Activated CD4-positive, alpha-beta memory T cell treated with anti-CD3 and anti-CD28 coated beads for 36 hours (primary cell): ENCODE measurements around the gene CIB4. TPM values are rescaled to one million over a fixed set of nuclear protein-coding genes. Genes with fewer than 3 reads are reported as not detected.

Experiments
- CTCF ChIA-PET: fragments of 350-600 bp; sonication (Branson Sonifier 250); formaldehyde crosslinking; loops from one replicate; lab custom pipeline; 2021; ENCODE audit warnings: antibody characterized with exemption, inconsistent platforms; lab: Charles Lee
- POLR2A ChIA-PET: fragments of 350-600 bp; sonication (Branson Sonifier 250); formaldehyde crosslinking; loops from one replicate; lab custom pipeline; 2021; ENCODE audit warnings: antibody characterized with exemption; lab: Charles Lee
- DNase-seq: peaks from one replicate; pipeline ENCODE4 v3.0.0-alpha.2; 2020
- H3K27ac Mint-ChIP-seq: one replicate; pipeline ENCODE4 v1.8.0; 2021; ENCODE audit warnings: mixed read lengths
- H3K27me3 Mint-ChIP-seq: one replicate; pipeline ENCODE4 v1.8.0; 2021; ENCODE audit warnings: mixed read lengths
- H3K36me3 Mint-ChIP-seq: one replicate; pipeline ENCODE4 v1.8.0; 2021; ENCODE audit warnings: mixed read lengths
- H3K4me1 Mint-ChIP-seq: one replicate; pipeline ENCODE4 v1.8.0; 2021; ENCODE audit warnings: low read depth, mixed read lengths
- H3K4me3 Mint-ChIP-seq: one replicate; pipeline ENCODE4 v1.8.0; 2021; ENCODE audit warnings: mild to moderate bottlenecking, mixed read lengths
- H3K9me3 Mint-ChIP-seq: one replicate; pipeline ENCODE4 v1.8.0; 2021; ENCODE audit warnings: mixed read lengths
- intact Hi-C: fragments of 100-400 bp; cut with micrococcal nuclease; formaldehyde crosslinking; loops from one replicate; pipeline ENCODE4 v1.15.1; 2023
- total RNA-seq, 2 experiments: library from RNA; stranded (reverse); gene quantifications; one replicate each; pipeline ENCODE4 v1.2.3, GENCODE V29; 2021

The CIB4 gene
- total RNA-seq, 2 experiments from 2014 or later: not detected

- H3K36me3 Mint-ChIP-seq: no peaks in the 10 kb centered on the region
These were observed 8.2 kb upstream of the CIB4 start for GRCh38 chr2:26649322-26649721.

DNA sequence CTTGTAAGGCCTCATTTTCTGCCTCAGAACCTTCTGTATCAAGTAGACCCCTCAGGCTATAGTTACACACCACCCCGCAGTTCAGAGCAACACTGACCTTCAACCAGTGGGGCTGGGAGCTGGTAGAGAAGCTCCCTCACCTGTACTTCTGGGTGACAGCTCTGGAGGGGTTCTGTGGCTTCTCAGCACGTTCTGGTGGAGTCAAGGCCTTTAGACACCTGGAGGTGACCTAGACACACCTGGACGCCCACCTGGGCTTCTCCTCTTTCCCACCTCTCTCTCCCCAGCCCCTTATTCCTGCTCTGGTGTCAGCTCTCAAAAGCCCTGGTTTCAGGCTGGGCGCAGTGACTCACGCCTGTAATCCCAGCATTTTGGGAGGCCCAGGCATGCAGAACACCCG, 7.3 kb upstream of the CIB4 start:
- Mint-ChIP-seq H3K27me3 (peaks cover 21% of the 10 kb centered on the region), H3K4me1 (no peaks in the 10 kb centered on the region), H3K36me3 (no peaks in the 10 kb centered on the region), H3K27ac (no peak overlapping the region), H3K9me3 (no peaks in the 10 kb centered on the region), H3K4me3 (no peak overlapping the region)
- intact Hi-C loops: no loop called here
- POLR2A ChIA-PET: no interaction called here
- CTCF ChIA-PET: no interaction called here
- no peak for DNase-seq

More at GRCh38 chr2:26649322-26649721, 8.2 kb upstream of the CIB4 start:
- intact Hi-C loops: no loop called here
- no peak overlapping the region for H3K4me3 Mint-ChIP-seq
- H3K9me3 Mint-ChIP-seq: no peaks in the 10 kb centered on the region
- peaks cover 16% of the 10 kb centered on the region for H3K27me3 Mint-ChIP-seq
- no peak for DNase-seq
- ChIA-PET CTCF (no interaction called here), POLR2A (no interaction called here)
- no peaks in the 10 kb centered on the region for H3K4me1 Mint-ChIP-seq
- H3K27ac Mint-ChIP-seq: no peak overlapping the region

- Mint-ChIP-seq H3K4me1 (no peaks in the 10 kb centered on the region), H3K4me3 (no peak overlapping the region), H3K9me3 (no peaks in the 10 kb centered on the region), H3K27me3 (peaks cover 21% of the 10 kb centered on the region), H3K36me3 (no peaks in the 10 kb centered on the region), H3K27ac (no peak overlapping the region)
- intact Hi-C loops: no loop called here
- no peak for DNase-seq
- CTCF ChIA-PET: no interaction called here
- POLR2A ChIA-PET: no interaction called here
These were observed 6.8 kb upstream of the CIB4 start for GRCh38 chr2:26647981-26648380.

- Mint-ChIP-seq H3K9me3 (no peaks in the 10 kb centered on the region), H3K36me3 (no peaks in the 10 kb centered on the region), H3K4me3 (no peak overlapping the region), H3K27me3 (peaks cover 21% of the 10 kb centered on the region), H3K27ac (no peak overlapping the region), H3K4me1 (no peaks in the 10 kb centered on the region)
- intact Hi-C loops: no loop called here
- ChIA-PET CTCF (no interaction called here), POLR2A (no interaction called here)
- no peak for DNase-seq
These were observed 6.0 kb upstream of the CIB4 start for GRCh38 chr2:26646986-26647672.

GRCh38 chr2:26645762-26646161, 4.6 kb upstream of the CIB4 start:
- no peak for DNase-seq
- ChIA-PET CTCF (no interaction called here), POLR2A (no interaction called here)
- H3K27ac Mint-ChIP-seq: no peak overlapping the region
- no peaks in the 10 kb centered on the region for H3K9me3 Mint-ChIP-seq
- no peaks in the 10 kb centered on the region for H3K4me1 Mint-ChIP-seq
- intact Hi-C loops: no loop called here
- H3K27me3 Mint-ChIP-seq: peaks cover 27% of the 10 kb centered on the region
- H3K36me3 Mint-ChIP-seq: no peaks in the 10 kb centered on the region
- H3K4me3 Mint-ChIP-seq: no peak overlapping the region

GRCh38 chr2:26644188-26644835, 3.1 kb upstream of the CIB4 start:
- Mint-ChIP-seq H3K27ac (no peak overlapping the region), H3K9me3 (no peaks in the 10 kb centered on the region), H3K4me3 (no peak overlapping the region), H3K4me1 (no peaks in the 10 kb centered on the region), H3K36me3 (no peaks in the 10 kb centered on the region), H3K27me3 (peaks cover 27% of the 10 kb centered on the region)
- ChIA-PET POLR2A (no interaction called here), CTCF (no interaction called here)
- intact Hi-C loops: no loop called here
- no peak for DNase-seq

DNA sequence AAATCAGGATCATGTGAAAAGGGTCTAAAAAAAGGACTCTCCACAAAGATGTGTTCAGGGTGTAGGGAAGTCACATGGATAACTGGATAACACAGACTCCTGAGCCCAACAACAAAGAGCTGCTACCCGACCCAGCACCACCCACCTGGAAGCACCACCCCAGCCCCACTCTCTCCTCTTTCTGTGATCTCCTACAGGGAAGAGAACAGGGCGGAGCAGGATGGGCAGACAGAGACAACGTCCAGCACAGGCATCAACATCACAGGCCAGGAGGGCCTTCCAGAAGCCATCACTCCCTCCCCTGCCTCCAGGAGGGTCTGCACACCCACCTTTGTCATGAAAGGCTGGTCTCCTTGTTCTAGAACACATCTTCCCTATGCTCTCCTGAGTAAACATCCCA, 1.3 kb upstream of the CIB4 start:
- Mint-ChIP-seq H3K27me3 (peaks cover 27% of the 10 kb centered on the region), H3K4me3 (no peak overlapping the region), H3K36me3 (no peaks in the 10 kb centered on the region), H3K9me3 (no peaks in the 10 kb centered on the region), H3K27ac (no peak overlapping the region), H3K4me1 (no peaks in the 10 kb centered on the region)
- no peak for DNase-seq
- ChIA-PET POLR2A (no interaction called here), CTCF (interaction anchor here (0.6 to 0.7 kb wide), 2 partner anchors 65 to 853 kb away, joined by 3 read pairs; no protein-coding TSS in a partner anchor)
- intact Hi-C loops: no loop called here

DNA sequence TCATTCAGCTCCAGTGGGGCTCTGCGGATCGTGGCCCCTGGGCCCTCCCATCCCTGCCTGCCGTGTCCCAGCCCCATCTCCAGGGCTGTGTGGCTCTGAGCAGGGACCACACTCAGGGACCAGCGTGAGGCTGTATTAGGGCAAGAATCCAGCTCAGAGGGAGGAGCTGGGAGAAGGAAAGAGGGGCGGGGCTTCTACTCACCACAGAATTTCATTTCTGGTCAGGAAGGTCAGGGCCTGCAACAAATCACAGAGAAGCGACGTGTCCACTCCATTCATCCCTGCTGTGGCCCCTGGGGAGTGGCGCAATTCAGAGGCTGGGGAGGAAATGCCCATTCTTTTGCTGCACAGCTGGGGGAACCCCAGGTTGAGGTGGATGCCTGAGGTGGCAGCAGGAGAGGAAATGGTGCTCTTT, 828 bp downstream of the CIB4 start:
- intact Hi-C loops: no loop called here
- Mint-ChIP-seq H3K4me3 (no peak overlapping the region), H3K4me1 (no peaks in the 10 kb centered on the region)

GRCh38 chr2:26639685-26640243, 1.4 kb downstream of the CIB4 start:
- no peaks in the 10 kb centered on the region for H3K9me3 Mint-ChIP-seq
- H3K27me3 Mint-ChIP-seq: peaks cover 18% of the 10 kb centered on the region
- CTCF ChIA-PET: no interaction called here
- intact Hi-C loops: no loop called here
- no peaks in the 10 kb centered on the region for H3K36me3 Mint-ChIP-seq
- H3K27ac Mint-ChIP-seq: no peak overlapping the region
- DNase-seq: no peak
- H3K4me3 Mint-ChIP-seq: no peak overlapping the region
- POLR2A ChIA-PET: no interaction called here
- H3K4me1 Mint-ChIP-seq: no peaks in the 10 kb centered on the region

More for the DNA sequence above, 828 bp downstream of the CIB4 start:
- Mint-ChIP-seq H3K27ac (no peak overlapping the region), H3K9me3 (no peaks in the 10 kb centered on the region), H3K36me3 (no peaks in the 10 kb centered on the region), H3K27me3 (peaks cover 23% of the 10 kb centered on the region)
- CTCF ChIA-PET: no interaction called here
- DNase-seq: no peak
- POLR2A ChIA-PET: no interaction called here

GRCh38 chr2:26637811-26638310, 3.3 kb downstream of the CIB4 start:
- Mint-ChIP-seq H3K9me3 (no peaks in the 10 kb centered on the region), H3K4me3 (no peak overlapping the region), H3K27ac (no peak overlapping the region), H3K4me1 (no peaks in the 10 kb centered on the region), H3K27me3 (peaks cover 11% of the 10 kb centered on the region), H3K36me3 (no peaks in the 10 kb centered on the region)
- intact Hi-C loops: no loop called here
- ChIA-PET POLR2A (interaction anchor here (1.1 kb wide), 1 partner anchor 16 kb away, joined by 3 read pairs; no protein-coding TSS in a partner anchor), CTCF (no interaction called here)
- no peak for DNase-seq

GRCh38 chr2:26636935-26637334, 4.2 kb downstream of the CIB4 start:
- Mint-ChIP-seq H3K4me3 (no peak overlapping the region), H3K27me3 (peaks cover 11% of the 10 kb centered on the region), H3K27ac (no peak overlapping the region), H3K4me1 (no peaks in the 10 kb centered on the region), H3K9me3 (no peaks in the 10 kb centered on the region), H3K36me3 (no peaks in the 10 kb centered on the region)
- intact Hi-C loops: no loop called here
- CTCF ChIA-PET: no interaction called here
- POLR2A ChIA-PET: interaction anchor here (1.1 kb wide), 1 partner anchor 15 kb away, joined by 3 read pairs; no protein-coding TSS in a partner anchor
- DNase-seq: no peak

DNA sequence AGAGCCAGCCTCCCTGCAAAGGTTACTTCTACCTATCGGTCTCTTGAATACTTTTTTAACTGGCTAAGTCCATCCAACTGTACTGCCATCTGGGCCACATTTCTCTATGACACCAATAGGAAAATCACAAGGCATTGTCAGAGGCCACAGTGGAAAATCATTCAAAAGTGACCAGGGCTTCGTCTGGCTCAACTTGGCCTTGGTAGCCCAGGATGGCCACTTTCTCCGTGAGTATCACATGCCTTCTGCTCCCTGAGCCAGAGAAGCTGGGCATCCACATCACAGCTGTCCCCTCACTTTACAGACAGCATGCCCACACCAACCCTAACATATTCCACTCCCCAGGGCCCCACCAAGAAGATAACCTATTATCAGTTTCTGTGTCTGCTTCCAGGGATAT, 5.8 kb downstream of the CIB4 start:
- H3K27ac Mint-ChIP-seq: no peak overlapping the region
- peaks cover 3% of the 10 kb centered on the region for H3K27me3 Mint-ChIP-seq
- CTCF ChIA-PET: no interaction called here

More for the DNA sequence above, 5.8 kb downstream of the CIB4 start:
- POLR2A ChIA-PET: no interaction called here
- Mint-ChIP-seq H3K9me3 (no peaks in the 10 kb centered on the region), H3K4me3 (no peak overlapping the region), H3K36me3 (no peaks in the 10 kb centered on the region), H3K4me1 (no peaks in the 10 kb centered on the region)
- intact Hi-C loops: no loop called here
- DNase-seq: no peak
